A549 (cell line): ENCODE data around the gene PXDN. TPM values are rescaled to one million over a fixed set of nuclear protein-coding genes. Genes with fewer than 3 reads are reported as not detected.

Experiments used
- ATAC-seq, 2 experiments: fragments of 200-7000 bp in 1 of 2; fragments of >200 bp in 1 of 2; cut with Nextera tagmentation in 1 of 2; cut with Tn5 transposase in 1 of 2; 3 replicates each; pipeline versions ENCODE4 v1.8.0 to v1.9.1; 2018 to 2020; ENCODE audit warnings: mild to moderate bottlenecking in 1 of 2, moderate library complexity in 1 of 2
- CTCF ChIA-PET: fragments of 300-600 bp; sonication (Branson Sonifier 250); formaldehyde crosslinking; extraction: SDS; loops from one replicate; lab custom pipeline; 2021; ENCODE audit warnings: antibody characterized with exemption, inconsistent platforms; lab: Yijun Ruan, JAX
- POLR2A ChIA-PET: fragments of 350-600 bp; formaldehyde crosslinking; extraction: SDS; loops from one replicate; lab custom pipeline; 2021; ENCODE audit warnings: antibody characterized with exemption, inconsistent platforms; lab: Yijun Ruan, JAX
- DNase-seq, 2 experiments: peaks; one replicate each; pipeline versions ENCODE4 v3.0.0 to v3.0.0-alpha.2; 2011 to 2016; ENCODE audit warnings: low read depth in 1 of 2, low spot score in 1 of 2
- FAIRE-seq: peaks from 2 replicates; lab custom pipeline; 2011; peaks lifted over from hg19 to GRCh38; lab: Jason Lieb, UNC
- H3K27ac ChIP-seq, 2 experiments: fragments of >200 bp; sonication (Bioruptor Twin); formaldehyde crosslinking; 3 replicates each; pipeline ENCODE4 v1.5.1; 2016 to 2017
- H3K4me1 ChIP-seq: fragments of >200 bp; sonication (Bioruptor Twin); formaldehyde crosslinking; 3 replicates; pipeline ENCODE4 v1.6.1; 2016
- H3K4me2 ChIP-seq: fragments of >200 bp; sonication (Bioruptor Twin); formaldehyde crosslinking; 3 replicates; pipeline ENCODE4 v1.6.1; 2016
- H3K4me3 ChIP-seq: fragments of >200 bp; sonication (Bioruptor Twin); formaldehyde crosslinking; 3 replicates; pipeline ENCODE4 v1.5.1; 2016
- H3K9me3 ChIP-seq: fragments of >200 bp; sonication (Bioruptor Twin); formaldehyde crosslinking; 3 replicates; pipeline ENCODE4 v1.6.1; 2016
- BHLHE40 ChIP-seq: IDR thresholded peaks from 2 replicates; pipeline ENCODE4 v1.6.1; 2012; ENCODE audit warnings: low read depth, low read length, inconsistent platforms
- CHD2 ChIP-seq: fragments of 150-350 bp; IDR thresholded peaks from 2 replicates; pipeline ENCODE4 v1.6.1; 2014; ENCODE audit warnings: low read length; ENCODE audit not compliant: partially characterized antibody
- CTCF ChIP-seq: fragments of >200 bp; sonication (Bioruptor Twin); formaldehyde crosslinking; IDR thresholded peaks from 3 replicates; pipeline ENCODE4 v1.5.1; 2016
- EHF ChIP-seq: fragments of 250-450 bp; sonication (Bioruptor Pico); IDR thresholded peaks from 2 replicates; pipeline ENCODE4 v1.5.0; 2020; ENCODE audit warnings: mild to moderate bottlenecking
- ELK1 ChIP-seq: fragments of 150-350 bp; IDR thresholded peaks from 2 replicates; pipeline ENCODE4 v1.6.1; 2014; ENCODE audit warnings: low read depth, mild to moderate bottlenecking, low read length
- FOXS1 ChIP-seq: fragments of 250-450 bp; sonication (Bioruptor Pico); IDR thresholded peaks from 2 replicates; pipeline ENCODE4 v1.5.0; 2020; ENCODE audit warnings: mild to moderate bottlenecking, moderate library complexity
- HDAC2 ChIP-seq: fragments of 200-600 bp; sonication (generic); IDR thresholded peaks from 2 replicates; pipeline ENCODE4 v1.6.1; 2016
- HEYL ChIP-seq: fragments of 250-450 bp; sonication (Bioruptor Pico); IDR thresholded peaks from 2 replicates; pipeline ENCODE4 v1.8.0; 2021; ENCODE audit warnings: mild to moderate bottlenecking, moderate library complexity
- HOXA7 ChIP-seq: fragments of 250-450 bp; sonication (Bioruptor Pico); IDR thresholded peaks from 2 replicates; pipeline ENCODE4 v1.5.0; 2020; ENCODE audit warnings: mild to moderate bottlenecking, moderate library complexity
- KDM1A ChIP-seq: fragments of 200-600 bp; sonication (generic); IDR thresholded peaks from 2 replicates; pipeline ENCODE4 v1.6.1; 2016; ENCODE audit warnings: low read depth, mild to moderate bottlenecking
- KDM5A ChIP-seq: fragments of 200-600 bp; sonication (generic); IDR thresholded peaks from 2 replicates; pipeline ENCODE4 v1.6.1; 2016; ENCODE audit warnings: antibody characterized with exemption, mild to moderate bottlenecking
- MYC ChIP-seq: IDR thresholded peaks from 2 replicates; pipeline ENCODE4 v1.6.1; 2012; ENCODE audit warnings: mild to moderate bottlenecking, inconsistent platforms, low read length, improper control_type of control experiment, borderline replicate concordance
- POLR2A ChIP-seq: IDR thresholded peaks from 2 replicates; pipeline ENCODE4 v1.6.1; 2012; ENCODE audit warnings: mild to moderate bottlenecking, low read length
- RCOR1 ChIP-seq: fragments of 150-350 bp; IDR thresholded peaks from 2 replicates; pipeline ENCODE4 v1.6.1; 2014; ENCODE audit warnings: antibody characterized with exemption, low read length, low read depth
- REST ChIP-seq: fragments of 200-600 bp; sonication (generic); IDR thresholded peaks from 2 replicates; pipeline ENCODE4 v1.6.1; 2016; ENCODE audit warnings: antibody characterized with exemption, mild to moderate bottlenecking, moderate library complexity
- TFCP2L1 ChIP-seq: fragments of 250-450 bp; sonication (Bioruptor Pico); IDR thresholded peaks from 2 replicates; pipeline ENCODE4 v1.5.0; 2021; ENCODE audit warnings: mild to moderate bottlenecking
- TP53 ChIP-seq: fragments of 250-450 bp; sonication (Bioruptor Pico); IDR thresholded peaks from 2 replicates; pipeline ENCODE4 v1.5.0; 2021; ENCODE audit warnings: mild to moderate bottlenecking, moderate library complexity
- ZC3H11A ChIP-seq: fragments of 450-650 bp; IDR thresholded peaks from 2 replicates; pipeline ENCODE4 v1.6.1; 2014; ENCODE audit warnings: antibody characterized with exemption, mild to moderate bottlenecking
- WGBS: methylation state at CpG from one replicate; pipeline ENCODE4 v1.1.6; 2017; ENCODE audit errors: missing lambda C conversion rate; 5-methylcytosine and 5-hydroxymethylcytosine counted together
- polyA plus RNA-seq, 4 experiments: library from polyadenylated mRNA; depleted of rRNA in 3 of 4; stranded (reverse); fragments of >200 nt; fragmentation: RNase III in 1 of 4; extraction: RNeasy Plus Mini Kit Qiagen cat#74134 plus additional on column Dnase treatment in 1 of 4; gene quantifications; 2 replicates in 3 of 4; 3 replicates in 1 of 4; pipeline ENCODE4 v1.2.3, GENCODE V29; 2011 to 2017

PXDN gene
- polyA plus RNA-seq, 2 of the 4 experiments (the other 2 are of a cell fraction), result 3.7 to 7.3 TPM

GRCh38 chr2:1755436-1756191, 11.3 kb upstream of the PXDN start:
- no peaks in the 10 kb centered on the region for H3K9me3 ChIP-seq
- DNase-seq (no peak), FAIRE-seq (no peak), ATAC-seq (no peak)
- H3K4me1 ChIP-seq, result no peaks in the 10 kb centered on the region
- no peak overlapping the region for H3K4me3 ChIP-seq
- H3K27ac ChIP-seq, result no peak overlapping the region
- POLR2A ChIA-PET, result no interaction called here
- CTCF ChIA-PET, result interaction anchor here (0.7 to 1.5 kb wide), 3 partner anchors 14 to 59 kb away, joined by 3 to 7 read pairs (median 5); no protein-coding TSS in a partner anchor
- no peak for TF ChIP-seq CHD2
- no peak for TF ChIP-seq HDAC2
- TF ChIP-seq RCOR1, result no peak
- WGBS, result 55% methylated on average over 18 of the region's 18 CpGs
- H3K4me2 ChIP-seq, result no peak overlapping the region

GRCh38 chr2:1754461-1755170, 10.3 kb upstream of the PXDN start:
- no peak overlapping the region for H3K4me2 ChIP-seq
- H3K27ac ChIP-seq, result no peak overlapping the region
- WGBS, result 48% methylated on average over 14 of the region's 16 CpGs
- POLR2A ChIA-PET, result no interaction called here
- DNase-seq (no peak), ATAC-seq (no peak), FAIRE-seq (no peak)
- CTCF ChIA-PET, result interaction anchor here (1.1 to 1.6 kb wide), 4 partner anchors 10 to 15 kb away, joined by 3 to 7 read pairs (median 5); no protein-coding TSS in a partner anchor
- H3K4me3 ChIP-seq, result no peak overlapping the region
- H3K4me1 ChIP-seq, result no peaks in the 10 kb centered on the region
- H3K9me3 ChIP-seq, result no peaks in the 10 kb centered on the region
- TF ChIP-seq MYC, result no peak
- no peak for TF ChIP-seq TP53 (CRISPR knock-in tag)
- TF ChIP-seq KDM1A, result no peak
- TF ChIP-seq ZC3H11A, result no peak
- no peak for TF ChIP-seq HOXA7
- no peak for TF ChIP-seq ELK1
- no peak for TF ChIP-seq POLR2A
- TF ChIP-seq REST, result no peak
- no peak for TF ChIP-seq CTCF
- no peak for TF ChIP-seq HEYL (CRISPR knock-in tag)
- TF ChIP-seq FOXS1 (CRISPR knock-in tag), result no peak
- no peak for TF ChIP-seq TFCP2L1 (CRISPR knock-in tag)
- no peak for TF ChIP-seq BHLHE40
- no peak for TF ChIP-seq KDM5A
- TF ChIP-seq EHF (CRISPR knock-in tag), result no peak
